Kidney epithelial cell (primary cell): ENCODE data around the gene KRT72. TPM values are rescaled to one million over a fixed set of nuclear protein-coding genes. Genes with fewer than 3 reads are reported as not detected.
"Not testable (repeated sequence)": the region's sequence is repeated elsewhere in the genome, so short reads cannot be mapped to it uniquely, and the experiment has no call there.

Source experiments
- DNase-seq: peaks from one replicate; pipeline ENCODE4 v3.0.0-alpha.2; 2010; ENCODE audit warnings: low read depth
- H3K27me3 ChIP-seq: 2 replicates; pipeline ENCODE4 v1.6.0; 2011; ENCODE audit warnings: low read length; ENCODE audit not compliant: control insufficient read depth, insufficient read depth
- H3K36me3 ChIP-seq: 2 replicates; pipeline ENCODE4 v1.5.1; 2011; ENCODE audit warnings: low read length; ENCODE audit not compliant: control insufficient read depth, insufficient read depth
- H3K4me3 ChIP-seq: 2 replicates; pipeline ENCODE4 v1.5.1; 2011; ENCODE audit warnings: low read depth, mild to moderate bottlenecking, control low read depth, low read length
- CTCF ChIP-seq: IDR thresholded peaks from 2 replicates; pipeline ENCODE4 v1.5.1; 2011; ENCODE audit warnings: mild to moderate bottlenecking, moderate library complexity, low read length, control low read depth, inconsistent platforms; ENCODE audit not compliant: insufficient read depth, poor library complexity, severe bottlenecking
- total RNA-seq: library from RNA; depleted of rRNA; stranded (reverse); fragments of >200 nt; gene quantifications from 2 replicates; pipeline ENCODE4 v1.2.3, GENCODE V29; 2015

KRT72 gene
- total RNA-seq, 1 donor from 2014 or later = not detected

GRCh38 chr12:52603314-52603713, 2.1 kb upstream of the KRT72 start:
- TF ChIP-seq CTCF = no peak
- DNase-seq = no peak
- no peak overlapping the region for H3K4me3 ChIP-seq
- H3K36me3 ChIP-seq = no peaks in the 10 kb centered on the region
- H3K27me3 ChIP-seq = peaks cover 41% of the 10 kb centered on the region

GRCh38 chr12:52602552-52602951, 1.3 kb upstream of the KRT72 start:
- peaks cover 42% of the 10 kb centered on the region for H3K27me3 ChIP-seq
- no peaks in the 10 kb centered on the region for H3K36me3 ChIP-seq
- TF ChIP-seq CTCF = no peak
- H3K4me3 ChIP-seq = no peak overlapping the region
- DNase-seq = no peak

DNA sequence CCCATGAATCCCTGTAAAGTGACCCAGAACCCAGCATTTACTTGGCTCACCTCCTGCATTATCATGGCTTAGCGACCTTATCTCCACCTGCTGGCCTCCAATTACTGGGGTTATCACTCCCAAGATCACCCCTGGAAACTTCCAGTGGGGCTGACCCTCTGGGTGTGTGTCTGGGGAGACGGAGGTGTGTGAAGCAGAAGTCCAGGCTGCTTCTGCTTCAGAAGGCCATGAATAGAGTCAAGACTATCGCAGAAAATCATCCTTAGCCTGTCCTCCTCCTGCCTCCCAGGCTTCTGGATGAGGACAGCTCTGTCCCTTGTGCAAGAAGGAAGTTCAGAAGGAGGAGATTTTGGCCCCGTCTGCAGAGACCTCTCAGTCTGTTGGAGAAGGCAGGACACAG, 408 bp upstream of the KRT72 start:
- no peak overlapping the region for H3K4me3 ChIP-seq
- H3K36me3 ChIP-seq = no peaks in the 10 kb centered on the region
- TF ChIP-seq CTCF = no peak
- no peak for DNase-seq
- peaks cover 43% of the 10 kb centered on the region for H3K27me3 ChIP-seq

DNA sequence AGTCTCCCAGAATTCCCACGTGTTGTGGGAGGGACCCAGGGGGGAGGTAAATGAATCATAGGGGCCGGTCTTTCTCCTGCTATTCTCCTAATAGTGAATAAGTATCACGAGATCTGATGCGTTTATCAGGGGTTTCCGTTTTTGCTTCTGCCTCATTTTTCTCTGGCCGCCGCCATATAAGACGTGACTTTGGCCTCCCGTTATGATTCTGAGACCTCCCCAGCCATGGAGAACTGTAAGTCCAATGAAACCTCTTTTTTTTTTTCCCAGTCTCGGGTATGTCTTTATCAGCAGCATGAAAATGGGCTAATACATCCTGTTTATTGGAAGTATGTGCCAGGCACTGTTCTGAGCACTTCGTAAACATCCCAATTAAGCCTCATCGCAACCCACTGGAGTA, 788 bp downstream of the KRT72 start:
- Histone ChIP-seq H3K36me3 (no peaks in the 10 kb centered on the region), H3K4me3 (no peak overlapping the region), H3K27me3 (peaks cover 43% of the 10 kb centered on the region)
- TF ChIP-seq CTCF = no peak
- DNase-seq = no peak

DNA sequence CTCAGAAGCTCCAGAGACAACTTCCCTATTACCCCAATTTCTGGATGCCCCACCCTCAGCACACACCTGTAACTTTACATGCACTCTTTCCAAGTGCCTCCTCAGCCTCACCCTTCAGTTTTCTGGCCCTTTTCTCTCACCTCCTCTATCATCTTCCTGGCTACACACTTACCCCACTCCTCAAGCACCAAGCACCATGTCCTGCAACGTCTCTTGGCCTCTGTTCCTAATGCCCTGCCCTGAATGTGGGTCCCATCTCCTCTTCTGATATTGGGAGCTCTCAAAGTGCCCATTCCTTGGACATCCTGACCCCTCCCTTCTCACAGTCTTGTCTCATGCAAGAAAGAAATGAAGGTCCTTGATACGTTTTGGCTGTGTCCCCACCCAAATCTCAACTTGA, 1.2 kb downstream of the KRT72 start:
- no peak for DNase-seq
- Histone ChIP-seq H3K36me3 (no peaks in the 10 kb centered on the region), H3K4me3 (no peak overlapping the region), H3K27me3 (peaks cover 43% of the 10 kb centered on the region)
- no peak for TF ChIP-seq CTCF

DNA sequence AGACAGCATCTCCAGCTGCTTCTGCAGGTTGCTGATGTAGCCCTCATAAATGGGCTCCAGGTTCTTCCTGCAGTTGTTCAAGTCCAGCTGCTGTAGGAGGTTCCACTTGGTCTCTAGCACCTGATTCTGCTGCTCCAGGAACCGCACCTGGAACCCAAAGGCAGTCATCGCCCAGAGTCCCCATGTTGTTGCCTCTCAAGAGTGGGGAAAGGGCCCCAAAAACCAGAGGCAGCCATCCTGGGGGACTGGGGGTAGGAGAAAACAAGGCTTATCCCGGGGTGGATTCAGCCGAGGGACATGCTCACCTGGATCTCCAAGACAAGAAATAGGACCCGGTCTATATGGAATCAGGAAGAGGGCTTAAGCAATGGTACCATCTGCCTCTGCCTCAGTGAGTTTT, 2.3 kb downstream of the KRT72 start:
- Histone ChIP-seq H3K27me3 (peaks cover 41% of the 10 kb centered on the region), H3K36me3 (no peaks in the 10 kb centered on the region), H3K4me3 (no peak overlapping the region)
- no peak for DNase-seq
- TF ChIP-seq CTCF = no peak

- not testable (repeated sequence) for DNase-seq, H3K4me3 ChIP-seq, H3K36me3 ChIP-seq
- H3K27me3 ChIP-seq = peaks cover 12% of the 10 kb centered on the region
Measured at GRCh38 chr12:52594237-52594636, 7.0 kb downstream of the KRT72 start.
